ENCODE measurements around the gene CHKA. TPM values are rescaled to one million over a fixed set of nuclear protein-coding genes. Genes with fewer than 3 reads are reported as not detected.

CHKA gene
- total RNA-seq, 1 donor, result 10.8 TPM

GRCh38 chr11:68077617-68078582 is 43.3 kb downstream of the CHKA start:
- DNase-seq (ENCODE audit: low read depth), result no peak
- TF ChIP-seq, protein P1, sequence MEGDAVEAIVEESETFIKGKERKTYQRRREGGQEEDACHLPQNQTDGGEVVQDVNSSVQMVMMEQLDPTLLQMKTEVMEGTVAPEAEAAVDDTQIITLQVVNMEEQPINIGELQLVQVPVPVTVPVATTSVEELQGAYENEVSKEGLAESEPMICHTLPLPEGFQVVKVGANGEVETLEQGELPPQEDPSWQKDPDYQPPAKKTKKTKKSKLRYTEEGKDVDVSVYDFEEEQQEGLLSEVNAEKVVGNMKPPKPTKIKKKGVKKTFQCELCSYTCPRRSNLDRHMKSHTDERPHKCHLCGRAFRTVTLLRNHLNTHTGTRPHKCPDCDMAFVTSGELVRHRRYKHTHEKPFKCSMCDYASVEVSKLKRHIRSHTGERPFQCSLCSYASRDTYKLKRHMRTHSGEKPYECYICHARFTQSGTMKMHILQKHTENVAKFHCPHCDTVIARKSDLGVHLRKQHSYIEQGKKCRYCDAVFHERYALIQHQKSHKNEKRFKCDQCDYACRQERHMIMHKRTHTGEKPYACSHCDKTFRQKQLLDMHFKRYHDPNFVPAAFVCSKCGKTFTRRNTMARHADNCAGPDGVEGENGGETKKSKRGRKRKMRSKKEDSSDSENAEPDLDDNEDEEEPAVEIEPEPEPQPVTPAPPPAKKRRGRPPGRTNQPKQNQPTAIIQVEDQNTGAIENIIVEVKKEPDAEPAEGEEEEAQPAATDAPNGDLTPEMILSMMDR (IDR thresholded peaks at IDR 0.05; ENCODE audit: insufficient read depth, low read depth, low read length), result no peak
- no peak overlapping the region for H3K4me3 ChIP-seq (ENCODE audit: low read depth, low read length)

- TF ChIP-seq, protein P1 (IDR thresholded peaks at IDR 0.05; ENCODE audit: insufficient read depth, low read depth, low read length), result peak; percentile 51
- peak; percentile 37 for DNase-seq (ENCODE audit: low read depth)
- H3K4me3 ChIP-seq (ENCODE audit: low read depth, low read length), result no peak overlapping the region
Measured at GRCh38 chr11:68076371-68077042, 44.7 kb downstream of the CHKA start.

DNA sequence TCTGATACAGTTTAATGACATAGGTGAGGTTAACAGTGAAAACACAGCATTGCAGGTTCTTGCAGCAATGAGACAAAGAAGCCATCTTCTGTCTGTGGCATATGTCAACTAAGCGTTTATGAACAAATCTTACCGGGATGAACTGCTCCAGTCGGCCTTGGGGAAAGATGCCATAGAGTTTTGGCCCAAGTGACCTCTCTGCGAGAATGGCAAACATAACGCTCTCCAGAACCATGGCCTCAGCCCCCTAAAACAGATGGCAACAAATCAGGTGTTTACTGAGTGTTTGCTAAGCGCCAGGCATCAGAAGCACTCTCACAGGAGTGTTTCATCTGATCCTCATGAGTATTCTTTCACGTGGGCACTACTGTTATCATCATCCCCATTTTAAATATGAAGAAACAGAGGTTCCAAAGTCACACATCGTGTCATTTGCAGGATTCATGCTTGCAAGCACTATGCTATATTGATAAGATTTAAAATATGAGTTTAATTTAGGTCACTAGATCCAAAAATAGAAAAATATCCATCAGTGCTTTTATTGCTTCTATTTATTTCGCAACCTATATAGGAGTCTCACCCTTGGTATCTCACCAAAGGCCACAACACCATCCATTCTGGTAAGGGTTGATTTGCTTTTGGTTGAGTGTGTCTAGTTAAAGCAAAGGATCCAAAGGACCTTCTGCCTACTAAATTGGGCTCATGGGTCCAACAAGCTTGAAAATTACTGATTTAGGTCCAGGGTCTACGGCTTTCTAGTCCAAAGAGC is 46.4 kb downstream of the CHKA start:
- DNase-seq (ENCODE audit: low read depth), result no peak
- TF ChIP-seq, protein P1 (IDR thresholded peaks at IDR 0.05; ENCODE audit: insufficient read depth, low read depth, low read length), result no peak

GRCh38 chr11:68071281-68072048 is 49.7 kb downstream of the CHKA start:
- TF ChIP-seq, protein P1 (IDR thresholded peaks at IDR 0.05; ENCODE audit: insufficient read depth, low read depth, low read length), result no peak
- DNase-seq (ENCODE audit: low read depth), result no peak
- H3K4me3 ChIP-seq (ENCODE audit: low read depth, low read length), result no peak overlapping the region

More for the DNA sequence above, 46.4 kb downstream of the CHKA start:
- no peak overlapping the region for H3K4me3 ChIP-seq (ENCODE audit: low read depth, low read length)

DNA sequence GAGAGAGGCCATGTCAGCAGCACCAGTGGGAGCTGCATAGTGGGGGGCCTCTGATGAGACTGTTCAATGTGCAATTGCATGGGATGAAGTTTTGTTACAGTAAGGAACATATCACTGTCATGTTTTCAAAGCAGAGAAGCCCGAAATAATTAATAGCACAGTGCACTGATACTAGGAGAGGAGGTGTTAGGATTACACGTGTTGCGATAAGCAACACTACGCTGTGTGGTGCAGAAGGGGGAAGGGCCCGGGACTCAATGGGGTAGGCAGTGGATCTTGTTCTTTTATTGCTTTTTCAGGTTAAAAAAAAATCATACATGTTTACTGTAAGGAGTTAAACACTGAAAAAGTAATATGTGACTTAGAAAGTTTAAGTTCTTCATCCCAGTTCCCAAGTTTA is 53.2 kb downstream of the CHKA start:
- TF ChIP-seq, protein P1 (IDR thresholded peaks at IDR 0.05; ENCODE audit: insufficient read depth, low read depth, low read length), result no peak
- no peak overlapping the region for H3K4me3 ChIP-seq (ENCODE audit: low read depth, low read length)
- DNase-seq (ENCODE audit: low read depth), result no peak

DNA sequence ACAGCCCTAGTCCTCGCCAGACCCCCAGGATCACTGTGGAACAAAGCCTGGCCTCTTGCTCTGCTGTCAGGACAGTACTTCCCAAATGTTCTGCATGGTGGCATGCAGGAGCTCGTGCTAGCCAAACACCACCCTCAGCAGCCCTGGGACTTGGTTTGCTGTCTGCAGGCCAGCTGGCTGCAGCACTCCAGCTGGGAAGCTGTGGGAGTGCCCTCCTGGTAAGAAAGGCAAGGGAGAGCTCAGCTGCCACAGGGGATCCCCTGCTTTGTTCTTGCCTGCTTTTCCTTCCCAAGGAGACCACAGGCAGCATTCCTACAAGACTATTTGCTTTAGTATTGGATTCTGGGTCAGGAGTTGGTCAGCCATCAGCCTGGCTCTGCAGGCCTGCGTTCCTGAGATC is 54.4 kb downstream of the CHKA start:
- DNase-seq (ENCODE audit: low read depth), result no peak
- no peak overlapping the region for H3K4me3 ChIP-seq (ENCODE audit: low read depth, low read length)
- TF ChIP-seq, protein P1 (IDR thresholded peaks at IDR 0.05; ENCODE audit: insufficient read depth, low read depth, low read length), result no peak
